GM20000 (cell line): ENCODE results near the gene ABITRAM.
"Not testable (repeated sequence)": the region's sequence is repeated elsewhere in the genome, so short reads cannot be mapped to it uniquely, and the experiment has no call there.

Source experiments
- DNase-seq: peaks from one replicate; pipeline ENCODE4 v3.0.0; 2012; ENCODE audit warnings: low spot score
- TF ChIP-seq, protein P1 (sequence below): IDR thresholded peaks from 2 replicates; pipeline ENCODE4 v1.5.1; 2012; ENCODE audit warnings: mild to moderate bottlenecking, control low read depth; ENCODE audit errors: extremely low read depth, missing control alignments

Gene ABITRAM

DNA sequence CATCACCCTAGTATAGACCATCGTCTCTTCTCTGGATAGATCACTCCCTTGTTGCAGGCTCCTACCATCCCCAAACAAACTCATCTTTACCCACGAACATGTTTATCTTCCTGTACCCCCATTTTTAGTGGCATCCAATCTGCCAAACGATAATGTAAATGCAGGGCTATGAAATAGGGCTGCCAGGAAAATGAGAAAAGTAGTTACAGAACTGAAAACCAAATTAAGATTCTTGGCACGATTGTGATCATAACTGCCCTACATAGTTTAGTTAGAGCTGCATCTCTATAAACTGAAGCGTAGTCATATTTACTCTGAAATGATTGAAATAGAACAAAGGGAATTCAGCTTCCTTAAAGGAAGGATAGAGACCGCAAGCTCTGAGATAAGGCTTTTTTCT, 26.1 kb downstream of the ABITRAM start:
- no peak for DNase-seq
- TF ChIP-seq, protein P1, sequence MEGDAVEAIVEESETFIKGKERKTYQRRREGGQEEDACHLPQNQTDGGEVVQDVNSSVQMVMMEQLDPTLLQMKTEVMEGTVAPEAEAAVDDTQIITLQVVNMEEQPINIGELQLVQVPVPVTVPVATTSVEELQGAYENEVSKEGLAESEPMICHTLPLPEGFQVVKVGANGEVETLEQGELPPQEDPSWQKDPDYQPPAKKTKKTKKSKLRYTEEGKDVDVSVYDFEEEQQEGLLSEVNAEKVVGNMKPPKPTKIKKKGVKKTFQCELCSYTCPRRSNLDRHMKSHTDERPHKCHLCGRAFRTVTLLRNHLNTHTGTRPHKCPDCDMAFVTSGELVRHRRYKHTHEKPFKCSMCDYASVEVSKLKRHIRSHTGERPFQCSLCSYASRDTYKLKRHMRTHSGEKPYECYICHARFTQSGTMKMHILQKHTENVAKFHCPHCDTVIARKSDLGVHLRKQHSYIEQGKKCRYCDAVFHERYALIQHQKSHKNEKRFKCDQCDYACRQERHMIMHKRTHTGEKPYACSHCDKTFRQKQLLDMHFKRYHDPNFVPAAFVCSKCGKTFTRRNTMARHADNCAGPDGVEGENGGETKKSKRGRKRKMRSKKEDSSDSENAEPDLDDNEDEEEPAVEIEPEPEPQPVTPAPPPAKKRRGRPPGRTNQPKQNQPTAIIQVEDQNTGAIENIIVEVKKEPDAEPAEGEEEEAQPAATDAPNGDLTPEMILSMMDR, result no peak

GRCh38 chr9:108961151-108961550, 27.0 kb downstream of the ABITRAM start:
- TF ChIP-seq, protein P1, result no peak

DNA sequence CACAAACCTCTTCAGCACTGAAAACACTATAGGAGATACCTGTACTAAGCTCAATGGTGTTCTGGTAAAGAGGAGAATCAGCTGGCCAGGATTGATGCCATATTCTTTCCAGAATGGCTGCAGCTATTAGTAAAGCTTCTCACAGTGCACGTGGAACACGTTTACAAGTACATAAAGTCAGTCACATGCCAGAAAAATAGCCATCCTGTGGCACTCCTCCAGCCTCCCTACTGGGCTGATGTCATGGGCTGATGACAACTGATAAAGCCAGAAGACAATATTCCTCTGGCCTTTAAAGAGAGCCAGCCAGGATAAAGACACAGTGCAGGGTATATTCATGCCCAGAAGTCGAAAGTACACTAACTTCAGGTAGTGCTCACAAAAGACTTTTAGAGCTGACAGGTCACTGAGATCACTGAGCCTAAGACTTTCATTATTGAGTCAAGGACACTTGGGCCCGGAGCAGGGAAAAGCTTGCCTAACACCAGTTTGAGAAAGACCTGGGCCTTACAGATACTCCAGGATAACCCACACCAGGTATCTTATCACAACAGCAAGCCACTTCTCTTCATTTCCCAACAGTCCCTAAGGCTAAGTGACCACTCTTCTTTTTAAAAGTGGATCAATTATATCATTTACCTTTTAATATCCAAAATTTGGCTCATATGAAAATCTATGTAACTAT, 29.4 kb downstream of the ABITRAM start:
- TF ChIP-seq, protein P1, result no peak
- DNase-seq, result no peak

More at GRCh38 chr9:108961151-108961550, 27.0 kb downstream of the ABITRAM start:
- DNase-seq, result no peak

DNA sequence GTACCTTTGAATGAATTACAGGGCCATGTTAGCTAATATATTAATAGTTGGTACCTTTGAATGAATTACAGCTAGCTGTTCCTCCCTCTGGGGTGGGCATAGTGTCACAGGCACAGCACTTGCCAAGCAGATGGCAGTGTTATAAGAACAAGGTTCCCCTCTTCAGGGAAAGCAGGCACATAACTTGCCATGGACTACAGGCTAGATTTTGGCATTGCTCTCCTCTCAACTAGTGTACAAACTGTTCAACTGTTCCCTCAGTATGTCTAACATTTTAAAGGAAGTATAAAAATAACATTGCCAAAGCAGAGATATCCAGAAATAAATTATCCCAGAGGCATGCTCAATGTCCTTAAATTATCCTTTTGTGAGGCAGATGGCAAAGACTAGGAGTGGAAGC, 33.7 kb downstream of the ABITRAM start:
- TF ChIP-seq, protein P1, result no peak

DNA sequence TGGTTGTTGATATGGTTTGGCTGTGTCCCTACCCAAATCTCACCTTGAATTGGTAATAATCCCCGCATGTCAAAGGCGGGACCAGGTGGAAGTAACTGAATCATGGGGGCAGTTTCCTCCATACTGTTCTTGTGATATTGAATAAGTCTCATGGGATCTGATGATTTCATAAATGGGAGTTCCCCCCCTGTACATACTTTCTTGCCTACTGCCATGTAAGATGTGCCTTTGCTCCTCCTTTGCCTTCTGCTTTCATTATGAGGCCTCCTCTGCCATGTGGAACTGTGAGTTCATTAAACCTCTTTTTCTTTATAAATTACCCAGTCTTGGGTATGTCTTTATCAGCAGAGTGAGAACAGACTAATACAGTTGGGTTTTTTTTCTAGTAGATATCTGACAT, 37.2 kb downstream of the ABITRAM start:
- DNase-seq, result not testable (repeated sequence)

More for the DNA sequence above, 33.7 kb downstream of the ABITRAM start:
- no peak for DNase-seq

GRCh38 chr9:108972186-108972585, 38.0 kb downstream of the ABITRAM start:
- DNase-seq, result no peak
- TF ChIP-seq, protein P1, result no peak

- TF ChIP-seq, protein P1, result no peak
- DNase-seq, result no peak
These were observed 38.5 kb downstream of the ABITRAM start for GRCh38 chr9:108972626-108973209.

GRCh38 chr9:108973895-108974294, 39.7 kb downstream of the ABITRAM start:
- TF ChIP-seq, protein P1, result no peak
- DNase-seq, result no peak
